D721Med (cell line): ENCODE results near the gene FKBP5.

Source experiments
- DNase-seq: peaks from one replicate; pipeline ENCODE4 v3.0.0; 2011; ENCODE audit warnings: low spot score; ENCODE audit not compliant: insufficient read length
- FAIRE-seq: peaks from 2 replicates; lab custom pipeline; 2011; peaks lifted over from hg19 to GRCh38; lab: Jason Lieb, UNC
- CTCF ChIP-seq: IDR thresholded peaks from 2 replicates; pipeline ENCODE4 v1.5.1; 2012; ENCODE audit warnings: mild to moderate bottlenecking, control low read depth; ENCODE audit not compliant: insufficient read depth; ENCODE audit errors: missing control alignments

Gene FKBP5

GRCh38 chr6:35727231-35727934 lies 38.7 kb upstream of the FKBP5 start:
- FAIRE-seq: no peak
- peak; percentile 75 for DNase-seq

GRCh38 chr6:35725721-35726438 lies 37.2 kb upstream of the FKBP5 start:
- TF ChIP-seq CTCF: no peak
- FAIRE-seq: no peak
- no peak for DNase-seq

More at GRCh38 chr6:35727231-35727934, 38.7 kb upstream of the FKBP5 start:
- no peak for TF ChIP-seq CTCF

- FAIRE-seq: no peak
- TF ChIP-seq CTCF: no peak
- no peak for DNase-seq
Measured at GRCh38 chr6:35725081-35725708, 36.5 kb upstream of the FKBP5 start.

- no peak for FAIRE-seq
- no peak for DNase-seq
- TF ChIP-seq CTCF: no peak
Measured at GRCh38 chr6:35724471-35724870, 35.8 kb upstream of the FKBP5 start.

GRCh38 chr6:35724059-35724458 lies 35.3 kb upstream of the FKBP5 start:
- FAIRE-seq: no peak
- no peak for TF ChIP-seq CTCF
- no peak for DNase-seq

DNA sequence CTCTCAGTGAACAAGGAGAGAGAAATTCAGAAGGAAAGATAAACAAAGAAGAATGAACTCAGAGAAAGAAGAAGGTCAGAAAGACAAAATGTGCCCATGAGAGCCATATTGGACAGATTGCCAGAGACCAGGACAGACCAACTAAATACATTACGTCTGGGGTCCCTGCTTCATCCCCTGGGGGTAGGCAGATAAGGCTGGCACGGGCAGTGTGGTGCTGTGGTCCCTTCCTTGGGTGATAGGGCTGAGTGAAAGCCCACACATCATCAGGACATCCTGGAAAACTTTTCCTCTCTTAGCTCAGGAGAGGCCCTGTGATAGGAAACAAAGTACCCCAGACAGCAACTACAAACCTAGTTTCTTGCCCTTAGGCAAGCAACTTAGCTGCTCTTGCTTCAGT lies 34.9 kb upstream of the FKBP5 start:
- FAIRE-seq (no peak), DNase-seq (no peak)
- TF ChIP-seq CTCF: no peak
